ENCODE data around the gene PPM1D. TPM values are rescaled to one million over a fixed set of nuclear protein-coding genes. Genes with fewer than 3 reads are reported as not detected.

Gene PPM1D
- total and polyA plus RNA-seq, 2 experiments from 2014 or later = 7.8 to 13.3 TPM

DNA sequence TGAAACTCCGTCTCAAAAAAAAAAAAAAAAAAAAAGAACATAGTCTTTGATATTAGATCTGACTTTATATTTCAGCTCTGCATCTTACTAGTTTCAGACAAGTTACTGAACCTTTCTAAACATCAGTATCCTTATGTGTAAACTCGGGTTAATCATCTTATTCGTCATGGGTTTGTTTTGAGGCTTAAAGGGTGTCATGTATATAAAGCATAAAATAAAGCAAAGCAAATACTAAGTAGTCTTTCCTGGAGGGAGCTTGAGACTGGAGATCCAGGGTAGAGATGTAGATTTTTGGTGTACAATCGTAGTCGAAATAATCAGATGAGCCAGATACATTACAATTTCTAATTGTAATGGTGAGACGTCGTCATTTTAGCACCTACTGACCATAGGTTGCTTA lies 85.4 kb downstream of the PPM1D start:
- Histone ChIP-seq H3K4me1 (ENCODE audit: insufficient read depth) (no peaks in the 10 kb centered on the region), H3K4me2 (no peak overlapping the region), H3K79me2 (replicated peaks; ENCODE audit: insufficient read depth) (no peaks in the 10 kb centered on the region), H2AFZ (no peak overlapping the region), H3F3A (replicated peaks; ENCODE audit: low read depth) (no peaks in the 10 kb centered on the region), H4K20me1 (replicated peaks; ENCODE audit: insufficient read depth) (no peaks in the 10 kb centered on the region), H3K9me2 (ENCODE audit: insufficient read depth) (no peaks in the 10 kb centered on the region), H3K36me3 (ENCODE audit: insufficient read depth) (no peaks in the 10 kb centered on the region), H3K27me3 (ENCODE audit: insufficient read depth) (no peaks in the 10 kb centered on the region), H3K4me3 (no peak overlapping the region), H3K27ac (ENCODE audit: low read depth) (no peak overlapping the region)
- DNase-seq (ENCODE audit: low spot score) = no peak
- no peaks in the 10 kb centered on the region for H3K36me3 Mint-ChIP-seq (ENCODE audit: low read depth)
- H3K4me1 Mint-ChIP-seq = no peaks in the 10 kb centered on the region
- no peak overlapping the region for H3K27ac Mint-ChIP-seq
- H3K9me3 Mint-ChIP-seq = no peaks in the 10 kb centered on the region
- no peak overlapping the region for H3K4me3 Mint-ChIP-seq
- TF ChIP-seq ZNF462 (CRISPR knock-in tag; IDR thresholded peaks at IDR 0.05) (no peak), EZH2 (IDR thresholded peaks at IDR 0.05; ENCODE audit: low read depth, unreplicated experiment) (no peak), ZNF114 (CRISPR knock-in tag; IDR thresholded peaks at IDR 0.05) (no peak), NANOG (IDR thresholded peaks at IDR 0.05; ENCODE audit: borderline replicate concordance) (no peak), STAT1 (IDR thresholded peaks at IDR 0.05; ENCODE audit: unreplicated experiment) (no peak), JUNB (IDR thresholded peaks at IDR 0.05; ENCODE audit: unreplicated experiment) (no peak), ZNF331 (CRISPR knock-in tag; IDR thresholded peaks at IDR 0.05; ENCODE audit: low read depth) (no peak), POLR2AphosphoS5 (IDR thresholded peaks at IDR 0.05; ENCODE audit: low read depth) (no peak), CREB1 (CRISPR knock-in tag; IDR thresholded peaks at IDR 0.05; ENCODE audit: low read depth) (no peak), EZH2phosphoT487 (IDR thresholded peaks at IDR 0.05; ENCODE audit: unreplicated experiment) (no peak)
- TF ChIP-seq, protein P1, sequence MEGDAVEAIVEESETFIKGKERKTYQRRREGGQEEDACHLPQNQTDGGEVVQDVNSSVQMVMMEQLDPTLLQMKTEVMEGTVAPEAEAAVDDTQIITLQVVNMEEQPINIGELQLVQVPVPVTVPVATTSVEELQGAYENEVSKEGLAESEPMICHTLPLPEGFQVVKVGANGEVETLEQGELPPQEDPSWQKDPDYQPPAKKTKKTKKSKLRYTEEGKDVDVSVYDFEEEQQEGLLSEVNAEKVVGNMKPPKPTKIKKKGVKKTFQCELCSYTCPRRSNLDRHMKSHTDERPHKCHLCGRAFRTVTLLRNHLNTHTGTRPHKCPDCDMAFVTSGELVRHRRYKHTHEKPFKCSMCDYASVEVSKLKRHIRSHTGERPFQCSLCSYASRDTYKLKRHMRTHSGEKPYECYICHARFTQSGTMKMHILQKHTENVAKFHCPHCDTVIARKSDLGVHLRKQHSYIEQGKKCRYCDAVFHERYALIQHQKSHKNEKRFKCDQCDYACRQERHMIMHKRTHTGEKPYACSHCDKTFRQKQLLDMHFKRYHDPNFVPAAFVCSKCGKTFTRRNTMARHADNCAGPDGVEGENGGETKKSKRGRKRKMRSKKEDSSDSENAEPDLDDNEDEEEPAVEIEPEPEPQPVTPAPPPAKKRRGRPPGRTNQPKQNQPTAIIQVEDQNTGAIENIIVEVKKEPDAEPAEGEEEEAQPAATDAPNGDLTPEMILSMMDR (conservative IDR thresholded peaks at IDR 0.05; ENCODE audit: low read depth in 2 of 2) = no peak
- TF ChIP-seq, protein P2, sequence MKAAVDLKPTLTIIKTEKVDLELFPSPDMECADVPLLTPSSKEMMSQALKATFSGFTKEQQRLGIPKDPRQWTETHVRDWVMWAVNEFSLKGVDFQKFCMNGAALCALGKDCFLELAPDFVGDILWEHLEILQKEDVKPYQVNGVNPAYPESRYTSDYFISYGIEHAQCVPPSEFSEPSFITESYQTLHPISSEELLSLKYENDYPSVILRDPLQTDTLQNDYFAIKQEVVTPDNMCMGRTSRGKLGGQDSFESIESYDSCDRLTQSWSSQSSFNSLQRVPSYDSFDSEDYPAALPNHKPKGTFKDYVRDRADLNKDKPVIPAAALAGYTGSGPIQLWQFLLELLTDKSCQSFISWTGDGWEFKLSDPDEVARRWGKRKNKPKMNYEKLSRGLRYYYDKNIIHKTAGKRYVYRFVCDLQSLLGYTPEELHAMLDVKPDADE (IDR thresholded peaks at IDR 0.05) = no peak
- TF ChIP-seq, protein P3, sequence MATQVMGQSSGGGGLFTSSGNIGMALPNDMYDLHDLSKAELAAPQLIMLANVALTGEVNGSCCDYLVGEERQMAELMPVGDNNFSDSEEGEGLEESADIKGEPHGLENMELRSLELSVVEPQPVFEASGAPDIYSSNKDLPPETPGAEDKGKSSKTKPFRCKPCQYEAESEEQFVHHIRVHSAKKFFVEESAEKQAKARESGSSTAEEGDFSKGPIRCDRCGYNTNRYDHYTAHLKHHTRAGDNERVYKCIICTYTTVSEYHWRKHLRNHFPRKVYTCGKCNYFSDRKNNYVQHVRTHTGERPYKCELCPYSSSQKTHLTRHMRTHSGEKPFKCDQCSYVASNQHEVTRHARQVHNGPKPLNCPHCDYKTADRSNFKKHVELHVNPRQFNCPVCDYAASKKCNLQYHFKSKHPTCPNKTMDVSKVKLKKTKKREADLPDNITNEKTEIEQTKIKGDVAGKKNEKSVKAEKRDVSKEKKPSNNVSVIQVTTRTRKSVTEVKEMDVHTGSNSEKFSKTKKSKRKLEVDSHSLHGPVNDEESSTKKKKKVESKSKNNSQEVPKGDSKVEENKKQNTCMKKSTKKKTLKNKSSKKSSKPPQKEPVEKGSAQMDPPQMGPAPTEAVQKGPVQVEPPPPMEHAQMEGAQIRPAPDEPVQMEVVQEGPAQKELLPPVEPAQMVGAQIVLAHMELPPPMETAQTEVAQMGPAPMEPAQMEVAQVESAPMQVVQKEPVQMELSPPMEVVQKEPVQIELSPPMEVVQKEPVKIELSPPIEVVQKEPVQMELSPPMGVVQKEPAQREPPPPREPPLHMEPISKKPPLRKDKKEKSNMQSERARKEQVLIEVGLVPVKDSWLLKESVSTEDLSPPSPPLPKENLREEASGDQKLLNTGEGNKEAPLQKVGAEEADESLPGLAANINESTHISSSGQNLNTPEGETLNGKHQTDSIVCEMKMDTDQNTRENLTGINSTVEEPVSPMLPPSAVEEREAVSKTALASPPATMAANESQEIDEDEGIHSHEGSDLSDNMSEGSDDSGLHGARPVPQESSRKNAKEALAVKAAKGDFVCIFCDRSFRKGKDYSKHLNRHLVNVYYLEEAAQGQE (IDR thresholded peaks at IDR 0.05; ENCODE audit: unreplicated experiment) = no peak
- no peak for ATAC-seq
- peaks cover 1% of the 10 kb centered on the region for H3K27me3 Mint-ChIP-seq (ENCODE audit: insufficient read depth, low read depth, poor library complexity)

All from GM23338 (cell line).